CD4-positive, alpha-beta T cell treated with Interferon gamma for 1 hour (primary cell): ENCODE measurements around the gene FSTL4.
"Not testable (repeated sequence)": the region's sequence is repeated elsewhere in the genome, so short reads cannot be mapped to it uniquely, and the experiment has no call there.

Source experiments
- DNase-seq: peaks from one replicate; pipeline ENCODE4 v3.0.0-alpha.2; 2020

FSTL4 gene

DNA sequence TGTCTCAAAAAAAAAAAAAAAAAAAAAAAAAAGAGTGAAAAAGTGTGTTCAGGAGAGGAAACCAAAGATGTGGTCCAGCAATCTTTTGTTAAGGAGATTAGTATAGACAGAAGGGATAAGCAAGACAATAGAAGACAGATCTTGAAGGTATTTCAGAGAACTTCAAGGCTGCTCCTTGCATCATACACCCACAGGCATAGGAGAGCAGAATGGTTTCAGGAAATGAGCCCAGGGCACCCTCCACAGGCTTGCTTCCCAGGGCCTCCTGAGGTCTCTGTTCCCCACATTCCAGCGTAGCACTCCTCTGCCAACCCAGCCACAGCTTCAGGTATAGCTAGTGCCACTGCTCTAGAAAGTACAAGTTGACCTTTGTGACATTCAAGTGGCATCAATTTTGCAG is 65.8 kb downstream of the FSTL4 start:
- DNase-seq = no peak

- DNase-seq = no peak
Observed at GRCh38 chr5:133544346-133544745, 68.0 kb downstream of the FSTL4 start.

DNA sequence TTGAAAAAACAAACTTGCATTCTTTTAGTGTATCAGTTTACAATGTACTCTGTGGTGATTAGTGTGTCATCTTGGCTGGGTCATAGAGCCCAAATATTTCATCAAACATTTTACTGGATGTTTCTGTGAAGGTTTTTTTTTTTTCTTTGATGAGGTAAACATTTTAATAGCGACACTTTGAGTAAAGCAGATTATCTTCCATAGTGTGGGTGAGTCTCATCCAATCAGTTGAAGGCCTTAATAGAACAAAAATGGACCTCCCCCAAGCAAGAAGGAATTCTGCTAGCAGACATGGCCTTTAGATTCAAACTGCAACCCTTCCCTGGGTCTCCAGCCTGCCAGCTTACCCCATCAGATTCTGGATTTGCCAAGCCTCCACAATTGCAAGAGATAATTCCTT is 72.5 kb downstream of the FSTL4 start:
- no peak for DNase-seq

DNA sequence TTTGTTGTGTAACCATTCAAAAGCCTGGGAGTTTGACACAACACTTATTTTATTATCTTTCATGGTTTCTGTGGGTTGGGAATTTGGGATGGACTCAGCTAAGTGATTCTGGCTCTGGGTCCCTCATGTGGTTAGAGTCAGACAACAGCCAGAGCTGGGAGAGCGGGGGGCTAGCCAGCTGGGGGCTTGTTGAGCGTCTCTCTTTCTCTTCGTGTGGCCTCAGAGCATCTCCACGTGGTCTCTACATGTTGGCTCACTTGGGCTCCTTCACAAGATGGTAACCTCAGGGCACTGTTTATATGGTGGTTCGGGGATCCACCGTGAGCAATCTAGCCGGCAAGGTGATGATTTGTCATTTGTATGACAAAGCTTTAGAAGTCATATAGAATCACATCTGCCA is 73.6 kb downstream of the FSTL4 start:
- no peak for DNase-seq

DNA sequence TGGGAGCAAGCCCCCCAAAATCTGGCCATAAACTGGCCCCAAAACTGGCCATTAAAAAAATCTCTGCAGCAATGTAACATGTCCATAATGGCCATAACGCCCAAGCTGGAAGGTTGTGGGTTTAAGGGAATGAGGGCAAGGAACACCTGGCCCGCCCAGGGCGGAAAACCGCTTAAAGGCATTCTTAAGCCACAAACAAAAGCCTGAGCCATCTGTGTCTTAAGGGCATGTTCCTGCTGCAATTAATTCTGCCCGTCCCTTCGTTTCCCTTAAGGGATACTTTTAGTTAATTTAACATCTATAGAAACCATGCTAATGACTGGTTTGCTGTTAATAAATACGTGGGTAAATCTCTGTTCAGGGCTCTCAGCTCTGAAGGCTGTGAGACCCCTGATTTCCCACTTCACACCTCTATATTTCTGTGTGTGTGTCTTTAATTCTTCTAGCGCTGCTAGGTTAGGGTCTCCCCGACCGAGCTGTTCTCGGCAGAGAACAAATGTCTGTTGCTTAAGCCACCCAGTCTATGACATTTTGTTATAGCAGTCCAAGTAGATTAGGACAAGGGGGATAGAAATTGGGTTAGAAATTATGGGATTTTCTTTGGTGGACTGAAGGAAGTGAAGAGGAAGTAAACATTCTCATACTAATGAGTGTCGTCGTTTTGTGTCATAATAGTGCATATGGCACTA is 77.0 kb downstream of the FSTL4 start:
- DNase-seq = not testable (repeated sequence)

GRCh38 chr5:133534566-133534965 is 77.8 kb downstream of the FSTL4 start:
- DNase-seq = no peak

DNA sequence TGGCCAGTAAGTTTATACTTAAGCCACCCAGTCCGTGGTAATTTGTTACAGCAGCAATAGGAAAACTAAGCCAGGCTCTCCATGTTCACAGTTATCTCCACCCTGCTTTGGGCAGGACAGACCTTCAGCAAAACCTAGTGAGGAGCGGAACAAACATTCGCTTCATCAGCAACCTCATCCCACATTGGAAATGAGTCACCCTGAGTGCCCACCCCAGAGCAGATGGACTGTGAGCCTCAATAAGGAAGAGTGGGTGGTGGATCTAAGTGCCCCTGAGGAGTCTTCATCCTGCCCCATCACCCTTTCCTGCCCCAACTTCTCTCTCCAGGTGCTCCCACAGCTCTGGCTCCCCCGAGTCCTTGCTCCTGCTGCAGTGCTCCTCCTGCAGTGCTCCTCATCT is 78.8 kb downstream of the FSTL4 start:
- no peak for DNase-seq

- DNase-seq = no peak
Observed at GRCh38 chr5:133531594-133531993, 80.7 kb downstream of the FSTL4 start.

DNA sequence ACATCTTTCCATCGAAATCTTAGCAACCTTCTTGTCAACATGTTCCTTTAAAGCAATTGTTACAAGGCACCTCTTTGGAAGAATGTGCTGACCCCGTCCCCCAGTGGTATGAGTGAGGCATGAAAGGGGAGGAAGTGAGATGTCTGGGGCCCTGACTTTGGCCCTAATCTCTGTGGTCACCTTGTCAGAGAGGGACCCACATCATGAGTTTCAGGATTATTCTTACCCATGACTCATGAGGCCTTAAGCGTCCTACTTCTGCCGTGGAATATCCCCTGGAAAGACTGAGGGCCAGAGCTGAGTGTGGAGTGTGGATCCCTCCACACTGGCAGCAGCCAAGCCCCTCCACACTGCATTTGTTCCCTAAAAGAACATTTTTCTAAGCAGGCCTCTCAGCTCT is 81.2 kb downstream of the FSTL4 start:
- no peak for DNase-seq

- DNase-seq = no peak
Observed at GRCh38 chr5:133530270-133530669, 82.1 kb downstream of the FSTL4 start.

DNA sequence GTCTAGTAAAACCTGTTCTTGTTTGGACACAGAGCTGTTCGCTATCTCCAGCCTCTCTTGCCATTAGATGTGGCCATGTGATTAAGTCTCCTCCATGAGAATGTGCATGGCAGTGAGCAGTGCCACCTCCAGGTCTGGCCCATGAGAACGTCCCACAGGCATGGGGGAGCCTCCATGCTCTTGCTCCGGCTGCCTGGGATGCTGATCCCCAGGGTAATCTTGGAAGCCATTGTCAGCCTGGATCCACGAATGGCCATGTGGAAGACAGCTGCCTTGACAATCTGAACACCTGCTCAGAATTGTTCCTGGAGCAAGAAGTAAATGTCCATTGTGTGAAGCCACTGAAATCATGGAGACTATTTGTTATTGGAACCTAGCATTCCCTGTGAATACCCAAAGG is 83.5 kb downstream of the FSTL4 start:
- no peak for DNase-seq

DNA sequence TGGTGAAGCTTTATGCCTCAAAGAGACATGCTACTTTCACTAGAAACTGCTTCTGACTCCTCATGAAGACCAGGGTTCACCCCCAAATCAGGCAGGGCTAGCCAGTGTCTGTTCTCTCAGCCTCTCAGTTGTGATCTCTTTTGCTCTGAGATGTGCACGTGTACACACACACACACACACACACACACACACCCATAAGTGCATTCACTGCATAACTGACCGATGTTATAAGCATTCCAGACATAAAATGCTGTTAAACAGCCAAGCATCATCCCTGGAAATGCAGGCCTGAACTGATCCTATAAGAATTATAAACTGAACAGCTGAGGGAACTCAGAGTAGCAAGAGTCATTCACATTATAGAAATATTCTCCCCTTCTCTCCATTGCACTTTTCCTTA is 85.0 kb downstream of the FSTL4 start:
- no peak for DNase-seq

DNA sequence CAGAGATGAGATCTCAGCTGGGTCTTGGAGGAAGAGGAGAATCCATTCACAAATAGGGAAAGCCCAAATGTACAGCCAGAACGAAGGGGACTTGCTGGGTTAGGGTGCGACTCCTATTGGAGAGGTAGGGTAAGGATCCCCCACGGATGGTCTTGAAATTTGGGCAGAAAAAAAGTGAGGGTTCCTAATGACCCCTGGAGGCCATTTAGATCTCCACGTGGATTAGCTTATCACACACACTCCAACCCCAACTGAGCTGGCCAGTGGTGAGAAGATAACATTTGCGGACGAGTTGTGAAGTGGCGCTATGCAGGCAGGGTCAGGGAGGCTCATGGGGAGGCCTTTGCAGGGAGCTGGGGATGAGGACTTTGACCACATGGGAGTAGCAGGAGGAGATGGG is 86.0 kb downstream of the FSTL4 start:
- no peak for DNase-seq

GRCh38 chr5:133525126-133525525 is 87.2 kb downstream of the FSTL4 start:
- no peak for DNase-seq

DNA sequence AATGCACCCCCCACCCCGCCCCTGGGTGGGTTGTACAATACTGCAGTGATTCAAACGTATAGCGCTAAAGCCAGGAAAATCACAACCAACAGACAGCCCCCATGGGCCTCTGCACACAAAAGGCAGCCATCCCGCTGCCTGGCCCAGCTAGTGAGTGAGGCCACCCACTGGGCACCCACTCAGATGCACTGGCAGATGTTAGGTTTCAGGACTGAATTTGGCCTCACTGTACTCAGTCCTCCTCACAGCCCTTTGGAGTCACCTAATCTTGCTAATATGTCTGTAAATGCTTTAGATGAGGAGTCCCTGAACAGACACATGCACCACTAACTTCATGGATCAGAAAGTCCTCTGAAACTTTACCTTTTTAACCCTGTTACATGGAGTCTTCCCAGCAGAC is 87.7 kb downstream of the FSTL4 start:
- DNase-seq = no peak

DNA sequence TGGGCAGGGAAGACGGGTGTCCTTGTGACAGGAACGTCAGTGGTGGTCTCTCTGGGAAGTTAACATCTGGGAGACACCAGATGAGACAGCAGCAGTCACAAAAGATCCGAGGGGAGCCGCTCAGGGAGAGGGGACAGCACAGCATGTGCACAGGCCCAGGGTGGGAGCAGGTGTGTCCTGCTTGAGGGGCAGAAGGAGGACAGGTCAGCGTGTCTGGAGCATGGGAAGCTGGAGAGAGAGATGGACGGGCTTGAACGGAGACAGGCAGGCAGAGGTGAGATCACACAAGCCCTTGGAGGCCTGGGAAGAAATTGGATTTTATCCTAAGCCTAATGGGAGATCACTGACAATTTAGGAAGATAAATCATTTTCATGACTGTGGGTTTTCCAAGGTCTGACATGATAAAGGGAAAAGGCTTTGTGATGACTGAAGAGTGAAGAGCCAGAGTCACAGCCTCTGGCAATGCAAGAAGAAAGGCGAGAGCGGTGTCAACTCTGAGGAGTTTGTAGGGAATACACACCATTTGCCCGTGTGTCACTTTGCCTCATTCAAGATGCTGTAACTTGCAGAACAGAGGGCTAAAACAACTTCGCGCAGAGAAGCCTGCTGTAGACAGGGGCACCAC is 88.3 kb downstream of the FSTL4 start:
- no peak for DNase-seq

GRCh38 chr5:133523013-133523658 is 89.2 kb downstream of the FSTL4 start:
- no peak for DNase-seq

- DNase-seq = no peak
Observed at GRCh38 chr5:133521801-133522200, 90.5 kb downstream of the FSTL4 start.

DNA sequence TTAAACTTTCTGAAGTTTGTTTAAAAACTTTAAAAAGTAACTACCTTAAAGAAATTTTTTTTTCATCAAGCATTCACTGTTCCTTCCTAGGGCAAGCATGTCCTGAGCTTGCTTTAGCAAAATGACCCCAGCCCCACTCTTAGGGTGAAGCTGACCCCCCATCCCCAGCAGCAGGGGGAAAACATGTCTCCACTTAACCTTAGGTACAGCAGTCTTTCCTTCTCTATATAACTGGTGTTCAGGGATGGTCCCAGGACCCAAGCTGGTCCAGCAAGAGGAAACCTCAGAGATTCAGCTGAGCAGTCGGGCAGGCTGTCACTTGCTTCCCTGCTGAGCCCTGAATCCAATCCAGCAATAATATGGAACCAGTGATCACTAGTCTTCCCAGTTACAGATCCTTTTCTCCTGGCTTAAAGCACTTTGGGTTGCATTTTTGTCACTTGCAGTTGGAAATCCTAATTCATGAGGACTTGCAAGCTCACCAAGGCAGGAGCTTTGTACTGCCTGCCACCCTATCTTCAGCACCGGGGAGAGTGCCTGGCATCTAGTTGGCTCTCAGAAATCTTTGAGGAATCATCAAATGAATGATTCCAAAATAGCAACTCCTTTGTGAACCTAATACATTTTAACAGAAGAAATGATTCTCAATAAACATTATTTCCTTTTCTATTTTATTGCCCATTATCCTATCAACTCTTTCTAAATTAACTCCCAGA is 91.2 kb downstream of the FSTL4 start:
- no peak for DNase-seq

DNA sequence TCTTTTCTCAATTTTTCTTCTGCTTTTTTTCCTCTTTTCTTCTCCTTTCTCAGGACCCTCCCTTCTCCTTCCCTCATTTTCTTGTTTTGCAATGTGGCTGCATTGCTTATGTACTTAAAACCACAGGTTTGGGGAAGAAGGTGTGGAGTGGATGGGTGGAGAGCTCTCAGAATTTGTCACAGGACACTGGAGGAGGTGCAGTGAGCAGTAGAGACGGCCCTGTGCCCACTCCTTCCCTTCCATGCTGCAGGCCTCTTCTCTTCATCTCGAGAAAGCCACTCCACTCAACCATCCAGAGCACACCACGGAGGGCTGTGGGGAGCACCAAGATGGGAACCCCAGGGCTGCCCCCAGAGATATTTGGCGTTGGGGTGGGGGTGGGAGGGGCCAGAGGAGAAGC is 92.3 kb downstream of the FSTL4 start:
- DNase-seq = no peak

GRCh38 chr5:133519191-133519590 is 93.2 kb downstream of the FSTL4 start:
- DNase-seq = no peak

DNA sequence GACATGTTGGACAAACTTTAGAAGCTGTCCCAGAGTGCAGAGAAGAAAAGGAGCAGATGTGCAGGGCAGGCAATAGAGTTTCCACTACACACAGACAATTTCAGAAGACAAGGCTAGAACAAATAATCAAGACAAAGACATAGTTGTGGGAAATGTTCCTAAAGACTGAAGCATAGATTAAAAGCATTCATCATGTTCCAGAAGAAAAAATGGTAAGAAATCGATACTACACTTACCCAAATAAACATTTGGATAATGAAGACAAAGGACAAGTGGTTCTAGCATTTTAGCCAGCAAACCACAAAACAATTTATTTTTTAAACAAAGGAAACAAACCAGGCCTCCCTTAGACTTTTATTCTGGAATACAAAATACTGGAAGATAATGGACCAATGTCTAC is 97.9 kb downstream of the FSTL4 start:
- DNase-seq = no peak

DNA sequence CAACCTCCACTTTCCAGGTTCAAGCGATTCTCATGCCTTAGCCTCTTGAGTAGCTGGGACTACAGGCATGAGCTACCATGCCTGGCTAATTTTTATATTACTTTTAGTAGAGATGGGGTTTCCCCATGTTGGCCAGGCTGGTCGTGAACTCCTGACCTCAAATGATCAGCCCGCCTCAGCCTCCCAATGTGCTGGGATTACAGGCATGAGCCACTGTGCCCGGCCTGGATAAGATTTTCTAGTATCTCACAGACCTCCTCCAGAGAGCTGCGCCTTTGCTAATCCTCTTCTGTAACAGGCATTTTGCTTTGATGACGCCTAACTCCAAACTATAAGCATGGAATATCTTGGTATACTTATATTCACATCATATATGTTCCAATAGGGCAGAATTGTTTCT is 99.4 kb downstream of the FSTL4 start:
- DNase-seq = no peak

DNA sequence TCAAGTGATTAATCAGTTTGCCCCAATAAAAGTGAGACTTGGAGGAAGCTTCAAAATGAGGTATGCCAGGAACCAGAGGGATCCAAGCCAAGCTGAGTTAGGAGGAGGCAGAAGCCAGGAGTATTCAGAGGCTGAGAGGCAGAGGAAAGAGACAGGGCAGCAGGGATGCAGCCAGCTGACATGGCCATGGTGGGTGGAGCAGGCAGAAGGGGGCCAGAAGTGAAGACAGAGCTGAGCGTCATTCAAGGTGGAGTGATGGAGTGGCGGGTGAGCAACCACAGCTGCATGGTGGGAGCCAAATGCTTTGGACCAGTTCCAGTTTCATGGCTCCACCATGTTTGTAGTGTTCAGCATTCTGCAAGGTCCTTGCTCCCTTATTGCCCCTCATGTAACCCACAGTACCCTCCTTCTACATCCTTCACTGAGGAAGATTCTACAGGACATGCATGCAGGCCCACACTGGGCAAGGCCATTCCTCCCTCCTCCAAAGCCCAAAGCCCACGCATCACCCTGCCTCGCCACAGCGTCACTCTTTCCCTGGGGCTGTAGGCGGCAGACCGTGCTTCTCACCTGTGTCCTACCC is 100.6 kb downstream of the FSTL4 start:
- DNase-seq = no peak
